HG03025 (cell line): ENCODE results near the gene PFKFB3.
"Not testable (repeated sequence)": the region's sequence is repeated elsewhere in the genome, so short reads cannot be mapped to it uniquely, and the experiment has no call there.

Experiments used
- ATAC-seq: cut with Tn5 transposase; IDR thresholded peaks from one replicate; pipeline ENCODE4 v1.9.1; 2021; ENCODE audit warnings: mild to moderate bottlenecking, moderate library complexity; ENCODE audit not compliant: unreplicated experiment, low FRiP score

Gene PFKFB3

DNA sequence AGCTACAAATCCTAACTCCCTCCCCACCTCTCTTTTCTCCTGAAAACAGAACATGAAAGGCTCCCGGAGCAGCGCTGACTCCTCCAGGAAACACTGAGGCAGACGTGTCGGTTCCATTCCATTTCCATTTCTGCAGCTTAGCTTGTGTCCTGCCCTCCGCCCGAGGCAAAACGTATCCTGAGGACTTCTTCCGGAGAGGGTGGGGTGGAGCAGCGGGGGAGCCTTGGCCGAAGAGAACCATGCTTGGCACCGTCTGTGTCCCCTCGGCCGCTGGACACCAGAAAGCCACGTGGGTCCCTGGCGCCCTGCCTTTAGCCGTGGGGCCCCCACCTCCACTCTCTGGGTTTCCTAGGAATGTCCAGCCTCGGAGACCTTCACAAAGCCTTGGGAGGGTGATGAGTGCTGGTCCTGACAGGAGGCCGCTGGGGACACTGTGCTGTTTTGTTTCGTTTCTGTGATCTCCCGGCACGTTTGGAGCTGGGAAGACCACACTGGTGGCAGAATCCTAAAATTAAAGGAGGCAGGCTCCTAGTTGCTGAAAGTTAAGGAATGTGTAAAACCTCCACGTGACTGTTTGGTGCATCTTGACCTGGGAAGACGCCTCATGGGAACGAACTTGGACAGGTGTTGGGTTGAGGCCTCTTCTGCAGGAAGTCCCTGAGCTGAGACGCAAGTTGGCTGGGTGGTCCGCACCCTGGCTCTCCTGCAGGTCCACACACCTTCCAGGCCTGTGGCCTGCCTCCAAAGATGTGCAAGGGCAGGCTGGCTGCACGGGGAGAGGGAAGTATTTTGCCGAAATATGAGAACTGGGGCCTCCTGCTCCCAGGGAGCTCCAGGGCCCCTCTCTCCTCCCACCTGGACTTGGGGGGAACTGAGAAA lies 30.4 kb downstream of the PFKFB3 start:
- ATAC-seq: no peak

DNA sequence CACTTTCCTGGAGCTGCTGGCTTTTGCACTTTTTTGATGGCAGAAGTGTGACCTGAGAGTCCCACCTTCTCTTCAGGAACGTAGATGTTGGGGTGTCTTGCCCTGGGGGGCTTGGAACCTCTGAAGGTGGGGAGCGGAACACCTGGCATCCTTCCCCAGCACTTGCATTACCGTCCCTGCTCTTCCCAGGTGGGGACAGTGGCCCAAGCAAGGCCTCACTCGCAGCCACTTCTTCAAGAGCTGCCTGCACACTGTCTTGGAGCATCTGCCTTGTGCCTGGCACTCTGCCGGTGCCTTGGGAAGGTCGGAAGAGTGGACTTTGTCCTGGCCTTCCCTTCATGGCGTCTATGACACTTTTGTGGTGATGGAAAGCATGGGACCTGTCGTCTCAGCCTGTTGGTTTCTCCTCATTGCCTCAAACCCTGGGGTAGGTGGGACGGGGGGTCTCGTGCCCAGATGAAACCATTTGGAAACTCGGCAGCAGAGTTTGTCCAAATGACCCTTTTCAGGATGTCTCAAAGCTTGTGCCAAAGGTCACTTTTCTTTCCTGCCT lies 31.1 kb downstream of the PFKFB3 start:
- no peak for ATAC-seq

- no peak for ATAC-seq
Observed at GRCh38 chr10:6234371-6234770, 31.6 kb downstream of the PFKFB3 start.

DNA sequence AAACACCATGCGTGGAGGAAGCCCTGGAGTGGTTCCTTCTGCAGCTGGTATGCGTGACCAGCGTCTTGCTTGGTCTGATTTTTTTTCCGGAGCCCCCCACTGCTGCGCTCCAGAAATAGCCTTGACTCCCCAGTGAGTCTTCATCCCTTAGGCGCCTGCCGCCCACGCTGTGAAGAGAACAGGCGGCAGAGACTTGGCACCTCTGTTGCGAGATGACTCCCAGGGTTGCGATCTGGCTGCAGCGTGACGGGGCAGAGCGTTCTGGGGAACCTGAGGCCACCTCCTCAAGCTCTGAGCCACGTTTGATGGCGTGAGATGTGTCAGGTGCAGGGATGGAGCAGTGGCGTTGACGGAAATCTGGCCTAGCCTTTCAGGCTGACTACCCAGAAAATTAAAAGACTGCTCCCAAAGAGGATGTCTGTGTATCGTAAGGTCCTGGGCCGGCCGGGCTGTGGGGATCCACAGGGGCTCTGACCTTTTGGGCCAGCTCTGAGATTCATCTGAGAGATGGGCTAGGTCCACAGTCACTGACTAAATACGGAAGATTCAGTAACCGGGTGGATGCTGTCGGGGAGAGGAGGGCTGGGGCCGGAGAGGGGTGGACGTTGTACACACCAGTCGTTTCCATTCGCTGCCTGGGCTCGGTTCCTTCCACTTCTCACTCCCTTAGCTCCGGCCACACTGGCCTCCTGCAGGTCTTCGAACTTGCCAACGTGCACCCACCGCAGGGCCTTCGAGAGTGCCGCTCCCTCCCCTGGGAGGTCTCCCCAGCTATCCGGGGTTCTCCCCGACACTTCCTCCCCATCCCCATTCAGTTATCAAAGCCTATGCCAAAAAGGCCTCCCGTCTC lies 33.8 kb downstream of the PFKFB3 start:
- no peak for ATAC-seq

- no peak for ATAC-seq
Observed at GRCh38 chr10:6237199-6237530, 34.4 kb downstream of the PFKFB3 start.

DNA sequence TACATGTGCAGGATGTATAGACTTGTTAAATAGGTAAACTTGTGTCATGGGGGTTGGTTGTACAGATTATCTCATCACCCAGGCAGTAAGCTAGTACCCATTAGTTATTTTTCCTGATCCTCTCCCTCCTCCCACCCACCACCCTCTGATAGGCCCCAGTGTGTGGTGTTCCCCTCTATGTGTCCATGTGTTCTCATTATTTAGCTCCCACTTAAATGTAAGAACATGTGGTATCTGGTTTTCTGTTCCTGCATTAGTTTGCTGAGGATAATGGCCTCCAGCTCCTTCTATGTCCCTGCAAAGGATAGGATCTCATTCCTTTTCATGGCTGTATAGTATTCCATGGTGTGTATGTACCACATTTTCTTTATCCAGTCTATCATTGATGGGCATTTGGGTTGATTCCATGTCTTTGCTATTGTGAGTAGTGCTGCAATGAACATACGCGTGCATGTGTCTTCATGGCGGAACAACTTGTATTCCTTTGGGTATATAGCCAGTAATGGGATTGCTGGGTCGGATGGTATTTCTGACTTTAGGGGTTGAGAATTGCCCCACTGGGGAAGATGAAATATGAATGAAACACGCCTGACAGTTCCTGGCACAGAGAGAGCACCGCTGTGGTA lies 36.0 kb downstream of the PFKFB3 start:
- not testable (repeated sequence) for ATAC-seq

DNA sequence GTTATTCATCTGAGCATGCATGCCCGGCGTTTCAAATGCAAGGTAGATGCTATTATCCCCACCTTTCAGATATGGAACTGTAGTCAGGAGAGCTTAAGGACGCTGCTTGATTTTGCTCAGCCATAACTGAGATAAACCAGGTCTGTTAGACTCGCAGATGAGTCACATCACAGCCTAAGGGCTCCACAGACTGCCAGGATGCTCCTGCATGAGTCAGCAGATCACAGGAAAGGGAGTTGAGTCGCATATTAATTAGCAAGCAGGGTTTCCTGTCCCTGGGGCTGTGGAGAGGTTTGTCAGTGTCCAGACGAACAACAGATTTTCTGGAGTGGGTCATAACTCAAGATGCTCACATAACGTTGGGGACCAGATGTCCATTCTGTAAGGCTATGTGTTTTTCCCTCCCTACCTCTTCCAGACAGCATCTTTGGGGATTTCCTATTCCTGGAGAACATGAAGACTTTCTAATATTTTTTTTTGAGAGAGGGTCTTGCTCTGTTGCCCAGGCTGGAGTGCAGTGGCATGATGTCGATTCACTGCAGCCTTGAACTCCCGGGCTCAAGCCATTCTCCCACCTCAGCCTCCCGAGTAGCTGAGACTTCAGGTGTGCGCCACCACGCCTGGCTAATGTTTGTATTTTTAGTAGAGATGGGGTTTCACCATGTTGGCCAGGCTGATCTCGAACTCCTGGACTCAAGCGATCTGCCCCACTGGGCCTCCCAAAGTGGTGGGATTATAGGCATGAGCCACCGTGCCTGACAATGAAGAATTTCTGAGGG lies 36.7 kb downstream of the PFKFB3 start:
- no peak for ATAC-seq

GRCh38 chr10:6240254-6240653 lies 37.5 kb downstream of the PFKFB3 start:
- no peak for ATAC-seq

GRCh38 chr10:6242089-6242488 lies 39.4 kb downstream of the PFKFB3 start:
- no peak for ATAC-seq

GRCh38 chr10:6244510-6244909 lies 41.8 kb downstream of the PFKFB3 start:
- ATAC-seq: no peak

DNA sequence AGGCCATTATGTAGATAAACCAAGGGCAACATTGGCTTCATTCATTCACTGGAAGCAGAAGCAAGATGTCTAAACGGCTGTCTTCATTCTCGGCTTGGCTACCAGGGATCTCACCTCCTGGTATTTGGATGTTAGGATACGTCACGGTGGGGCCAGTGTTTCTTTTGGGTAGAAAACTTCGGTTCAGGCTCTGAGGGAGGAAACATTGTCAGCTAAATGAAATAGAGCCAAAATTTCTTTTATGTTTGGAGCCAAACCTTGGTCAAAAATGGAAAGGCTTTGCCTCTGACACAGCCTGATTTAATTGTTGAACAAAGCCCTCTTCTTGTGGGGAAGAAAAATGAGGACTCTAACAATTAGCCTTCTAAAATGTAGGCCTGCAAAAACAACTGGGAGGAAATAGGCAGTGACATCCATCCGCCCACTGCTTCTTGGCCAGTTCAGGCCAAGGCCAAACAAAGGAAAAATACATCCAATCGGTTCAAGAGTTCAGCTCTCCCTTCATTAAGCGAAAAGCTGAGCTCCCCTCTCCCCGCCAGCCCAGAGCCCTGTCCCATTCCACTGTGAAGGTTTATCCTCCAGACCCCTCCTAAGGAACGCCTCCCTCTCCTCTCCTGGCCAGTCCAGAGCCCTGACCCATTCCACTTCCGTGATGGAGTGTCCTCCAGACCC lies 44.4 kb downstream of the PFKFB3 start:
- no peak for ATAC-seq

- not testable (repeated sequence) for ATAC-seq
Observed at GRCh38 chr10:6248908-6249307, 46.2 kb downstream of the PFKFB3 start.

GRCh38 chr10:6249698-6250097 lies 47.0 kb downstream of the PFKFB3 start:
- no peak for ATAC-seq

GRCh38 chr10:6250745-6251144 lies 48.0 kb downstream of the PFKFB3 start:
- no peak for ATAC-seq

DNA sequence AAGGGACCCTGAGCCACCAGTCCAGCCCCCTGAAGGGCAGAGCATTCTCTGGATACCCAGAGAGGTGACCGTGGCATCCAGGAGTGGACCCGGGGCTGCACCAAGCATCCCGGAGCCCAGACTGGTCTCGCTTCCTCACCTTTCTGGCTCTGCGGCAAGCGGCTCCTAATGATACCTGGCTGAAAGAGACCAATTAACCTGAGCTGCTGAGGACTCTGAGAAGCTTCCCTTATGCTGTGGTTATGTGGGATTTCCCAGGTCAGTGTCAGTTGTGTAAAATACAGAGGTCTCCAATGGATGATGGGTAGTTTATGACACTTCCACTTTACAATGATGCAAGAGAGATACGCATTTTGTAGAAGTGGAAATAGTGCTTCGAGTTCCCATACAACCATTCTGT lies 51.5 kb downstream of the PFKFB3 start:
- no peak for ATAC-seq

- no peak for ATAC-seq
Observed at GRCh38 chr10:6255548-6256061, 52.9 kb downstream of the PFKFB3 start.

- ATAC-seq: no peak
Observed at GRCh38 chr10:6256439-6256838, 53.7 kb downstream of the PFKFB3 start.

- ATAC-seq: no peak
Observed at GRCh38 chr10:6259153-6259552, 56.4 kb downstream of the PFKFB3 start.

- no peak for ATAC-seq
Observed at GRCh38 chr10:6260843-6261242, 58.1 kb downstream of the PFKFB3 start.
